Jurkat, Clone E6-1 (cell line): ENCODE measurements around the gene WFDC1.
"Not testable (repeated sequence)": the region's sequence is repeated elsewhere in the genome, so short reads cannot be mapped to it uniquely, and the experiment has no call there.

Experiments used
- DNase-seq: peaks from one replicate; pipeline ENCODE4 v3.0.0-alpha.2; 2011; ENCODE audit warnings: low read depth, low spot score
- H3K4me3 ChIP-seq: 2 replicates; pipeline ENCODE4 v1.5.1; 2011; ENCODE audit warnings: mild to moderate bottlenecking, low read length, control low read depth, moderate library complexity

WFDC1 gene

GRCh38 chr16:84319146-84319760 is 24.6 kb downstream of the WFDC1 start:
- no peak overlapping the region for H3K4me3 ChIP-seq
- DNase-seq: no peak

DNA sequence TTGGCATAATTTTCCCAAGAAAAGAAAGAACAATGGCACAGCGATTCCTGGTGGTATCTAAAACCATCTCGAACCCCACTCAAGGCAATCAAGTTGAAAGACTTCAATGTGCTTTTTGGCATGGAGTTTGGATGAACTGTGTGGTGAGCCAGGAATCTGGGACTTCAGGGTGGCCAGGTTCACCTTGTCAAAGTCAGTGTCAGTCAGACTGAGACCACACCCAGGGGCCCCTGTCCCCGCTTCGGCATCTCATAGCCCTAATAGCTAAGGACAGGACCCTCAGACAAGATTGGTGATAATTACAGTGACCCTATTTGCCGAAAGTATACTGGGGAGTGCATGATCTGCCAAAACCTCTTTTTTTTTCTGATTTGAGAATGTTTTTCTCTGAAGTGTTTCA is 25.8 kb downstream of the WFDC1 start:
- DNase-seq: no peak
- no peak overlapping the region for H3K4me3 ChIP-seq

GRCh38 chr16:84321932-84322331 is 27.3 kb downstream of the WFDC1 start:
- H3K4me3 ChIP-seq: no peak overlapping the region
- no peak for DNase-seq

DNA sequence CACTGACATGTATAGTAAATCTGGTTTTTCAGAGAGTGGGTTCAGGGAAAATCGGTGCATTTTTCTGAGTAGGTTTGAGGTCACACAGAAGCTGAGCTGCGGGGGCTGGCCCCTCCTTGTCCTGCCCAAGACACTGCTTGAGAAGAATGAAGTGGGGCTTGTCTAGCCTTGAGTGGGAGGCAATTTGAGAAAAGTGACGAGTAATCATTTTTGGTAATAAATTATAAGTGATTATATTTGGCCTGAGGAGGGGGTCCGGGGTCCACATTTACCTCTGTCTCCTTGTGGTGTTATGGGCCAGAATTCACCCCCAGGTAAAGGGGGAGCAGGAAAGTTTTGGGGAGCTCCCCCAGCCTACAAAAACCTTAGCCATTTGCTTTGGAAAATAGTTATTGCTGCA is 28.1 kb downstream of the WFDC1 start:
- H3K4me3 ChIP-seq: no peak overlapping the region

GRCh38 chr16:84323606-84324005 is 28.9 kb downstream of the WFDC1 start:
- DNase-seq: no peak
- H3K4me3 ChIP-seq: no peak overlapping the region

More for the DNA sequence above, 28.1 kb downstream of the WFDC1 start:
- DNase-seq: no peak

- DNase-seq: no peak
- no peak overlapping the region for H3K4me3 ChIP-seq
Measured at GRCh38 chr16:84324434-84325262, 30.0 kb downstream of the WFDC1 start.

DNA sequence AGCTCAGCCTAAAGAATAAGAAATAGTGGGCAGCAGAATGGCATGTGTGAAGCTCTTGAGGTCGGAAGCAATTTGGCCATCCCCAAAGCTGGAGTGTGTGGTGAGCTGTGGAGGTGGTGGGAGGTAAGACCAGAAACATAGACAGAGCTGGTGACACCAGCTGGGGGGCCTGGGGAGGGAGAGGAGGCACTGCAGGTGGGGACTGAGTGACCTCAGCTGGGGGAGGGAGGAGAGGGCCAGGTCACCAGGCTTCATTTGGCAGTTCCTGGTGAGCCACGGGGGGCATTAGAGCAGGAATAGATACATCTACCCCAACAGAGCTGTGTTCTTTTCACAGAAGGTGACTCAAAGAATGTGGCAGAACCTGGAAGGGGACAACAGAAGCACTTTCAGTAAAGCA is 31.9 kb downstream of the WFDC1 start:
- DNase-seq: no peak
- no peak overlapping the region for H3K4me3 ChIP-seq

- DNase-seq: no peak
- H3K4me3 ChIP-seq: no peak overlapping the region
Measured at GRCh38 chr16:84327926-84328505, 33.3 kb downstream of the WFDC1 start.

- no peak for DNase-seq
- no peak overlapping the region for H3K4me3 ChIP-seq
Measured at GRCh38 chr16:84329016-84329415, 34.3 kb downstream of the WFDC1 start.

- DNase-seq: no peak
- H3K4me3 ChIP-seq: no peak overlapping the region
Measured at GRCh38 chr16:84329843-84330684, 35.4 kb downstream of the WFDC1 start.

DNA sequence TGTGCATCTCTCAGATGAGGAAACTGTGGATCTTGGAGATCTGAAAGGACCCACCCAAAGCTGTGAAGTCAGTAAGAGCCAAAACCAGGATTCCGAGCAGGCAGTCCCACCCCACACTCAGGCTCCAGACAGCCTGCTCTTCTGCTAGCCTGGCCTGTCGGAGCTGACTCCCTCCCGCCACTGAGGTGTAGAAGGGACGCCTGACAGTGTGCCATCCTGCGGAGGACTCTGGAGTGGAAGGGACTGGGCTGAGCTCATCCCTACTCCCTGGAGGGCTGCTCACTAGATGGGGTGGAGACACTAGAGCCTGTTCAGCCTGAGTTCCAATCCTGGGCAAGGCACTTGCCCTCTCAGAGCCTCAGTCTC is 36.0 kb downstream of the WFDC1 start:
- no peak overlapping the region for H3K4me3 ChIP-seq
- no peak for DNase-seq

- no peak for DNase-seq
- H3K4me3 ChIP-seq: no peak overlapping the region
Measured at GRCh38 chr16:84331998-84332780, 37.5 kb downstream of the WFDC1 start.

GRCh38 chr16:84332975-84333684 is 38.5 kb downstream of the WFDC1 start:
- H3K4me3 ChIP-seq: no peak overlapping the region
- DNase-seq: no peak

- no peak for DNase-seq
- H3K4me3 ChIP-seq: no peak overlapping the region
Measured at GRCh38 chr16:84334058-84334457, 39.4 kb downstream of the WFDC1 start.

- DNase-seq: no peak
- H3K4me3 ChIP-seq: no peak overlapping the region
Measured at GRCh38 chr16:84334482-84334881, 39.8 kb downstream of the WFDC1 start.

- H3K4me3 ChIP-seq, DNase-seq: not testable (repeated sequence)
Measured at GRCh38 chr16:84337236-84337635, 42.6 kb downstream of the WFDC1 start.

DNA sequence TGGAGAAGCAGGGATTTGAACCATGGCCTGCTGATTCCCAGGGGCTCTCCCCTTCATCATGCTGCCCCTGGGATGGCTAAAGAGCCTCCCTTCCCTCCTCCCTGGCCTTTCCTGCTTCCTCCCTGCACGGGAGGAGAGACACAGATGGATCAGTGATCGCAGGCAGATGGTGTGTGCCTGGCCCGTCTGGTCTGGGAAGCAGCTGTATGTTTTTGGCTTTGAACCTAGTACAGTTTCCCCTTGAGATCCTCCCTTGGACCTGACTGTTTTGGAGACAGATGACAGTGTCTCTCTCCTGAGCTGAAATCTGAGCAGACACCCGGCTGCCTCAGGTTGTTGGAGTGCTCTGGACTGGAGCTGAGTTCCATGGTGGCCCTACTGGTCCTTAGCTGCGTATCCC is 44.6 kb downstream of the WFDC1 start:
- no peak overlapping the region for H3K4me3 ChIP-seq
- no peak for DNase-seq

GRCh38 chr16:84339766-84340165 is 45.1 kb downstream of the WFDC1 start:
- no peak for DNase-seq
- no peak overlapping the region for H3K4me3 ChIP-seq
